K562 (cell line): Measurements from ENCODE around the gene HMGXB3.

ENCODE experiments used
- E2F1 ChIP-seq: sonication (generic); formaldehyde crosslinking; IDR thresholded peaks from 2 replicates; pipeline ENCODE4 v1.8.1; 2023; ENCODE audit warnings: mild to moderate bottlenecking, missing genetic modification reagents, moderate library complexity
- EP300 ChIP-seq: IDR thresholded peaks from 2 replicates; pipeline ENCODE4 v1.6.1; 2012; ENCODE audit warnings: low read length, improper control_type of control experiment
- EZH2 ChIP-seq: IDR thresholded peaks from 2 replicates; pipeline ENCODE4 v1.6.1; 2012; ENCODE audit warnings: low read depth, mild to moderate bottlenecking, inconsistent platforms, low read length, borderline replicate concordance
- GATAD2A ChIP-seq: fragments of 450-650 bp; IDR thresholded peaks from 2 replicates; pipeline ENCODE4 v1.6.1; 2017
- MAX ChIP-seq: sonication (generic); formaldehyde crosslinking; IDR thresholded peaks from 2 replicates; pipeline ENCODE4 v1.9.0; 2022; ENCODE audit warnings: mild to moderate bottlenecking, missing genetic modification reagents
- MEF2A ChIP-seq: IDR thresholded peaks from 2 replicates; pipeline ENCODE4 v1.6.1; 2011; ENCODE audit warnings: low read depth, mild to moderate bottlenecking, low read length, moderate library complexity; ENCODE audit not compliant: control insufficient read depth
- POLR3A ChIP-seq: IDR thresholded peaks from 2 replicates; pipeline ENCODE4 v1.6.1; 2011; ENCODE audit warnings: borderline replicate concordance, mild to moderate bottlenecking, moderate library complexity; ENCODE audit not compliant: insufficient read length, insufficient read depth; ENCODE audit errors: extremely low read depth
- SMAD3 ChIP-seq: fragments of 450-650 bp; formaldehyde crosslinking; conservative IDR thresholded peaks from 2 replicates; pipeline ENCODE4 v1.4.0; 2020; ENCODE audit warnings: mild to moderate bottlenecking
- USF2 ChIP-seq: sonication (generic); formaldehyde crosslinking; IDR thresholded peaks from 2 replicates; pipeline ENCODE4 v1.5.0; 2020; ENCODE audit warnings: missing genetic modification reagents
- ZNF23 ChIP-seq: fragments of 250-450 bp; sonication (Bioruptor Pico); IDR thresholded peaks from 2 replicates; pipeline ENCODE4 v1.4.0; 2020; ENCODE audit warnings: mild to moderate bottlenecking
- ZNF347 ChIP-seq: fragments of 450-650 bp; formaldehyde crosslinking; IDR thresholded peaks from 2 replicates; pipeline ENCODE4 v1.4.0; 2020; ENCODE audit warnings: low read depth, mild to moderate bottlenecking, moderate library complexity
- ZNF398 ChIP-seq: fragments of 250-450 bp; sonication (Bioruptor Pico); IDR thresholded peaks from 2 replicates; pipeline ENCODE4 v1.8.0; 2021; ENCODE audit warnings: moderate library complexity, mild to moderate bottlenecking, inconsistent platforms
- ZNF592 ChIP-seq: fragments of 450-650 bp; IDR thresholded peaks from 2 replicates; pipeline ENCODE4 v1.6.1; 2017; ENCODE audit warnings: antibody characterized with exemption, mild to moderate bottlenecking
- ZNF609 ChIP-seq: sonication (generic); formaldehyde crosslinking; IDR thresholded peaks from 2 replicates; pipeline ENCODE4 v1.8.1; 2023; ENCODE audit warnings: missing genetic modification reagents, mild to moderate bottlenecking, borderline replicate concordance

- no peak for TF ChIP-seq ZNF398 (CRISPR knock-in tag)
- no peak for TF ChIP-seq EZH2
- TF ChIP-seq MAX (CRISPR knock-in tag): no peak
- no peak for TF ChIP-seq USF2
- TF ChIP-seq POLR3A: no peak
- TF ChIP-seq GATAD2A: no peak
- no peak for TF ChIP-seq ZNF23 (CRISPR knock-in tag)
- no peak for TF ChIP-seq SMAD3 (CRISPR knock-in tag)
- TF ChIP-seq MEF2A: 0 out of 2 replicates have a peak, but pooled peaks have one; percentile 45
- TF ChIP-seq E2F1: no peak
- no peak for TF ChIP-seq ZNF347
- TF ChIP-seq EP300: no peak
- TF ChIP-seq ZNF609 (CRISPR knock-in tag): no peak
- no peak for TF ChIP-seq ZNF592
These were observed 73.1 kb downstream of the HMGXB3 start for GRCh38 chr5:150073677-150074076.
